Lung microvascular endothelial cell (primary cell): ENCODE measurements around the gene CSNK1G1. TPM values are rescaled to one million over a fixed set of nuclear protein-coding genes. Genes with fewer than 3 reads are reported as not detected.
"Not testable (repeated sequence)": the region's sequence is repeated elsewhere in the genome, so short reads cannot be mapped to it uniquely, and the experiment has no call there.

Experiments used
- DNase-seq, 2 donors: peaks; one replicate each; pipeline versions ENCODE4 v3.0.0 to v3.0.0-alpha.2; 2010; ENCODE audit warnings: low read depth in 2 of 2
- total RNA-seq: library from RNA; depleted of rRNA; stranded (reverse); fragments of >200 nt; gene quantifications from 2 replicates; pipeline ENCODE4 v1.2.1, GENCODE V29; 2014

Gene CSNK1G1
- total RNA-seq, 1 donor from 2014 or later: 16.1 TPM

GRCh38 chr15:64288577-64288976 lies 67.4 kb downstream of the CSNK1G1 start:
- DNase-seq: peak in 1 of 2 donors; percentile 80

- no peak for DNase-seq
Measured at GRCh38 chr15:64287953-64288352, 68.0 kb downstream of the CSNK1G1 start.

- DNase-seq: no peak
Measured at GRCh38 chr15:64286473-64286872, 69.5 kb downstream of the CSNK1G1 start.

GRCh38 chr15:64285871-64286270 lies 70.1 kb downstream of the CSNK1G1 start:
- DNase-seq: no peak

- no peak for DNase-seq
Measured at GRCh38 chr15:64285150-64285549, 70.8 kb downstream of the CSNK1G1 start.

GRCh38 chr15:64284042-64284441 lies 71.9 kb downstream of the CSNK1G1 start:
- DNase-seq: peak in 1 of 2 donors; percentile 19

- no peak for DNase-seq
Measured at GRCh38 chr15:64282701-64283100, 73.3 kb downstream of the CSNK1G1 start.

- no peak for DNase-seq
Measured at GRCh38 chr15:64279131-64279530, 76.8 kb downstream of the CSNK1G1 start.

- no peak for DNase-seq
Measured at GRCh38 chr15:64275934-64276333, 80.0 kb downstream of the CSNK1G1 start.

- peak in 1 of 2 donors; percentile 1 for DNase-seq
Measured at GRCh38 chr15:64274341-64274950, 81.5 kb downstream of the CSNK1G1 start.

- DNase-seq: no peak
Measured at GRCh38 chr15:64267331-64267973, 88.5 kb downstream of the CSNK1G1 start.

- not testable (repeated sequence) for DNase-seq
Measured at GRCh38 chr15:64265188-64265587, 90.8 kb downstream of the CSNK1G1 start.

GRCh38 chr15:64264502-64264901 lies 91.5 kb downstream of the CSNK1G1 start:
- peak in 1 of 2 donors; percentile 3 for DNase-seq

- DNase-seq: no peak
Measured at GRCh38 chr15:64263567-64263966, 92.4 kb downstream of the CSNK1G1 start.

- no peak for DNase-seq
Measured at GRCh38 chr15:64256051-64256450, 99.9 kb downstream of the CSNK1G1 start.

- no peak for DNase-seq
Measured at GRCh38 chr15:64251658-64252057, 104.3 kb downstream of the CSNK1G1 start.

- no peak for DNase-seq
Measured at GRCh38 chr15:64251121-64251520, 104.9 kb downstream of the CSNK1G1 start.

GRCh38 chr15:64249883-64250575 lies 105.9 kb downstream of the CSNK1G1 start:
- DNase-seq: no peak

- no peak for DNase-seq
Measured at GRCh38 chr15:64249406-64249805, 106.6 kb downstream of the CSNK1G1 start.

- DNase-seq: peak; percentile 86 to 98
Measured at GRCh38 chr15:64247906-64248541, 107.9 kb downstream of the CSNK1G1 start.

GRCh38 chr15:64247535-64247905 lies 108.5 kb downstream of the CSNK1G1 start:
- DNase-seq: no peak
